HG03460 (cell line): ENCODE results near the gene GNA15.
"Not testable (repeated sequence)": the region's sequence is repeated elsewhere in the genome, so short reads cannot be mapped to it uniquely, and the experiment has no call there.

Source experiments
- ATAC-seq: cut with Tn5 transposase; IDR thresholded peaks from one replicate; pipeline ENCODE4 v1.9.1; 2021; ENCODE audit not compliant: unreplicated experiment

The GNA15 gene

DNA sequence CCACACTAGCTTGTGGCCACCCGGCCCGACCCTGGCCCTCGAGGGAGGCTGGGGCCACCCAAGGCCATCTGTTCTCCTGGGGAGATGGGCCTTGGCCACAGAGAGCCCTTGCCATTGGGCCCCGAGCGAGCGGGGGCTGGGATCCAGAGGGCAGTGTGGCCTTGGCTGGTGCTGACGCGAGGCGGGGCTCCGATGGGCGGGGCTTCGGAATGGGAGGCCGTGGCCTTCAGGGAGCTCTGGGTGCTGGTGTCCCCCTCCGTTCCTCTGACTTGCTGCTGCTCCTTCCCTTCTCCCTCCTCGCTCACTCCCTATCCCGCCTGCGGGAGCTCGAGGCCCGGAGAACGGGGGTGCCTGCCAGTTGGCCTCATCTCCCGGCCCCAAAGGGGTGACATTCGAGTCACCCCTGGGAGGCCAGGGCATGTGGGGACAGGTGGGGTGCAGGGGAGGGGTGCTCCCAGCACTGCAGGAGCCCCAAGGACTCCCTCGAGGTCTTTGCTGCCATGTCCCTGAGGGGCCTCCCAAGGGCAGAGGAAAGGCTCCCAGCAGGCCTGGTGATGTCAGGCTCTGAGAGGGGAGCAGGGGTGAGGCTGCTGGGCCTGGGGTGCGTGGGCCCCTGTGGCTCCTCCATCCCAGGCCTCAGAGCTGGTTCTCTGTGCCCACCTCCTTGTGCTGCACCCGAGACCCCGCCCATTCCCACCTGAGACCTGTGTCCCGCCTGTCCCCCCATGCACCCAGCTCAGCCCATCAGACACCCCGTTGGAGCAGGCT lies 54.1 kb downstream of the GNA15 start:
- no peak for ATAC-seq

DNA sequence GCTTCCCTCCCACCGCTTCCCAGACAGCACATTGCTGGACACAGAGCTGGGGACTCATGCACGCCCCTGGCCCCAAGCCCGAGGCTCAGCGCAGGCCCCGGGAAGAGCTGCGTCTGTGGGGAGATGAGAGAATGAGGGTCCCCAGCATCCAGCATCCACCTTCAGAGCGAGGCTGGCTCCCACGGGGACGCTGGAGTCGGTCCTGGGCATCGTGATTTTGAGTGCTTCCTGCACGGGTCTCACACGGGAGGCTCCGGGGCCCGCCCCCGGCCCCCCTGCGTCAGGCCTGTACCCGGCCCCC lies 54.6 kb downstream of the GNA15 start:
- no peak for ATAC-seq

DNA sequence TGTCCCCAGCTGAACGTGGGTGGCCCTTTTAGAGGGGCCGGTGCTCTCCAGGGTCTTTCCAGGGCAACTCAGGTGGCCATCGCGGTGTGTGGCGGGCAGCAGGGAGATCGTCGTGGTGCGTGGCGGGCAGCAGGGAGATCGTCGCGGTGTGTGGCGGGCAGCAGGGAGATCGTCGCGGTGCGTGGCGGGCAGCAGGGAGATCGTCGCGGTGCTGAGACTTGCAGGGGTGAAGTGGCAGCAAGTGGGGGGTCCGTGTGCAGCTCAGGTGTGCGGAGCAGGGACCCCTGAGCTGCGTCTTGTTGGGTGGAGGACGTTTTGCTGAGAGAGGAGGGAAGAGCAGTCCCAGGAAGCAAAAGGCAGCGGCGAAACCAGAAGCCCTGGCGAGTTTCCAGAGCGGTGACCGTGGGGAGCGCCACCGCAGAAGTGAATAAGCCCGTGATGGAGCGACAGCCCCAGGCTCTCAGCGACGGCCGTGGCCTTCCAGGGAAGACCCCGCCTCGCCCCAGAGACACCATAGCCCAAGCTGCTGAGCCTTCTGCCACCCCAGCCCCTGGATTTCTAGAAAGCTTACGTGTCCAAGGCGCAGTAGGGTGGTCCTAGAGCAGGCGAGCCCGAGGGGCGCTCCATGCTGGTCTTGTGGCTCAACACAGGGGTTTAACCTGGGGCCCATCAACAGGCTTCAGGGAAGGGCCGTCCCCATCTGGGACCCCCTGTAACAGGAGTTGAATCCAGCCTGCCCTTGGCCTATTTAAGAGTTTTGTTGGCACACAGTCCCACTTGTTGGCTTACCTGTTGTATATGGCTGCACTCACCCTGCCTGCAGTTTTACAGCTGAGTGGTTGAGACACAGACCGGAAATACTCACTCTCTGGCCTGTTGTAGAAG lies 55.3 kb downstream of the GNA15 start:
- no peak for ATAC-seq

DNA sequence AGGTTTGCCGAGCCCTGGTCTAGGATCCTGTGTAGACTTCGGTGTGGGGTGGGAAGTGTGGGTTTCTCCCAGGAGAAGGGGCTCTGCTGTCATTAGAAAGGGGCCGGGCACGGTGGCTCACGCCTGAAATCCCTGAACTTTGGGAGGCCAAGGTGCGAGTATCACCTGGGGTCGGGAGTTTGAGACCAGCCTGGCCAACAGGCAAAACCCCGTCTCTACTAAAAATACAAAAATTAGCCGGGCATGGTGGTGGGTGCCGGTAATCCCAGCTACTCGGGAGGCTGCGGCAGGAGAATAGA lies 55.9 kb downstream of the GNA15 start:
- ATAC-seq = not testable (repeated sequence)

DNA sequence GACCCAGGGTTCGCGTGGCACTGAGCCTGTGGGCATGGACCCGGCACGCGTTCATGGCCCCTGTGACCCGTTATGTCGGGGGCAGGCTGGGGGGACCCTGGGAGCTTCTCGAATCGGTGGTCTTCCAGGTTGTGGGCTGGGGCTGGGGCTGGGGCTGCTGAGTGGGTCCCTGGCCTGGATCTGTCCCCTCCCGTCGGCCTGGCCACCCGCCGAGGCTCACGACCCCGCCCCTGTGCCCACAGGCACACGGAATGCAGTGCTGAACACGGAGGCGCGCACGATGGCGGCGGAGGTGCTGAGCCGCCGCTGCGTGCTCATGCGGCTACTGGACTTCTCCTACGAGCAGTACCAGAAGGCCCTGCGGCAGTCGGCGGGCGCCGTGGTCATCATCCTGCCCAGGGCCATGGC lies 56.4 kb downstream of the GNA15 start:
- no peak for ATAC-seq

DNA sequence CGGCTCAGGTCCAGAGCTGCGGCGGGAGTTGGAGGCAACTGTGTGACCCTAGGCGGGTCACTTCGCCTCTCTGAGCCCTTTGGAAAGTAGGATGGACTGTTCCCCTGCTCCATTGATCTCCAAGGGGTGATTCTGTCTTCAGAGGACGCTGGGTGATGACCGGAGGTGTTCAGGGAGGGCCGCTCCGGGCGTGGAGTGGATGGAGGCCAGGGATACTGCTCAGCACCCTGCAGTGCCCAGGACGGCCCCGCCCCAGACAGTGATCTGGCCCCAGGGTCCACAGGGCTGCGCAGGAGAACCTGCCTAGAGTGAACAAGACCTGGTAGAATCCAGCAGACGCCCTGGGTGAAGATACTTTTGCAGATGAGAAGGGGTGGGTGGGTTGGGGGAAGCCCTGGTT lies 56.9 kb downstream of the GNA15 start:
- no peak for ATAC-seq

DNA sequence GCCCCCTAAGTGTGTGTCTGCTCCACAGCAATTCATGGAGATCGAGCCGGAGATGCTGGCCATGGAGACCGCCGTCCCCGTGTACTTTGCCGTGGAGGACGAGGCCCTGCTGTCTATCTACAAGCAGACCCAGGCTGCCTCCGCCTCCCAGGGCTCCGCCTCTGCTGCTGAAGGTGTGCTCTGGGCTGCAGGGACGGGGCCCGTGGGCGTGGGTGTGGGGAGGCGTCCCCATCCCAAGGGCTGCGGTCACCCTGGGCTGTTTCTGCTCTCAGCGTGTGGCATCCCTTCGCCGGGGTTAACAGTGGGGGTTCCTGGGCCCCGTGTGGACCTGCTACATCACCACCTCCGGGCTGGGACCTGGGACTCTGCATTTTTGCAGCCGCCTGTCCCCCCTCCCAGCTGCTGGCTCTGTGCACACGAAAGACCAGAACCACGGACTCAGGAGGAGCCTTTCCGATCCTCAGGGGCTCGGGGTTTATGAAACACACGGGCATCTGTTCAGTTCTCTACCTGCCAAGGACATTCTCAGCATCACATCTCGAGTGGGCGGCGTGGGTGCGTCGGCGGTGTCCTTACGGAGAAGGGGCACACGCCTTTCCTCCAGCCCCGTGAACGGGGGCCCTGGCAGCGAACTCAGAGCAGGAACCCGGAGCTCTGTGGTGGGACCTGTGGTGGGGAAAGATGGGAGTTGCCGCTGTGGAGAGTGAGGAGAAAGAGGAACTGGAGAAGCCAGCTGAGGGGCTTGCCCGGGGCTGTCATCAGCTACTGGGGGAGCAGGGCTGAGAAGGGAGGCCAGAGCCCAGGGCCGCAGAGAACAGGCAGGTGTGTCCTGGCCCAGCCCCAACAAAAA lies 57.6 kb downstream of the GNA15 start:
- ATAC-seq = no peak

DNA sequence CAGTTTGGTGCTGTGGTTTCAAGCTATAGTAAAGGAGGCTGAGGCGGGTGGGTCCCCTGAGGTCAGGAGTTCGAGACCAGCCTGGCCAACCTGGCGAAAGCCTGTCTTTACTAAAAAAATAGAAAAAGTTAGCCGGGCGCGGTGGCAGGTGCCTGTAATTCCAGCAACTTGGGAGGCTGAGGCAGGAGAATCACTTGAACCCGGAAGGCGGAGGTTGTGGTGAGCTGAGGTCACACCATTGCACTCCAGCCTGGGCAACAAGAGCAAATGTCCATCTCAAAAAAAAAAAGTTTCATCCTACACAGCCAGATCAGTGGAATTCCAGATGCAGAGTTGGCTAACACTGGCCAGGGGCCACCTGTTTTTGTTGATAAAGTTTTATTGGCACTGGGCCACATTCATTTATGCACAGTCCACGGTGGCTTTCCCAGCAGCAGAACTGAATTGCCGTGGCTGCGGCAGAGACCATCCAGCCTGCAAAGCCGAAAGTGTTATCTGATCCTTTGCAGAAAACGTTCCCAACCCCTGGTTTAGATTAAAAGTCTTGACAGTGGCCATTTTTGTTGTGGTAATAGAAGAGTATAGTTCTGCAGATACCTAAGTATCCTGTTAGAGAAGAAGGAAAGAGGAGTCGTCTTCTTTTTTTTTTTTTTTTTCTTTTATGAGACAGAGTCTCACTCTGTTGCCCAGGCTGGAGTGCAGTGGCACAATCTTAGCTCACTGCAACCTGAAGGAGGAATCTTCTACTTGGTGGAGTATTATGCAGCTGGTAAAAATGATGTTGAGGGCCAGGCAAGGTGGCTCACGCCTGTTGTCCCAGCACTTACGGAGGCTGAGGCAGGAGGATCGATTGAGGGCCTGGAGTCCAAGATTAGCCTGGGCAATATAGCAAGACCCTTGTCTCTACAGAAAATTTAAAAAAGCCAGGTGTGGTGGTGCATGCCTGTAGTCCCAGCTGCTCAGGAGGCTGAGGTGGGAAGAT lies 58.6 kb downstream of the GNA15 start:
- no peak for ATAC-seq

DNA sequence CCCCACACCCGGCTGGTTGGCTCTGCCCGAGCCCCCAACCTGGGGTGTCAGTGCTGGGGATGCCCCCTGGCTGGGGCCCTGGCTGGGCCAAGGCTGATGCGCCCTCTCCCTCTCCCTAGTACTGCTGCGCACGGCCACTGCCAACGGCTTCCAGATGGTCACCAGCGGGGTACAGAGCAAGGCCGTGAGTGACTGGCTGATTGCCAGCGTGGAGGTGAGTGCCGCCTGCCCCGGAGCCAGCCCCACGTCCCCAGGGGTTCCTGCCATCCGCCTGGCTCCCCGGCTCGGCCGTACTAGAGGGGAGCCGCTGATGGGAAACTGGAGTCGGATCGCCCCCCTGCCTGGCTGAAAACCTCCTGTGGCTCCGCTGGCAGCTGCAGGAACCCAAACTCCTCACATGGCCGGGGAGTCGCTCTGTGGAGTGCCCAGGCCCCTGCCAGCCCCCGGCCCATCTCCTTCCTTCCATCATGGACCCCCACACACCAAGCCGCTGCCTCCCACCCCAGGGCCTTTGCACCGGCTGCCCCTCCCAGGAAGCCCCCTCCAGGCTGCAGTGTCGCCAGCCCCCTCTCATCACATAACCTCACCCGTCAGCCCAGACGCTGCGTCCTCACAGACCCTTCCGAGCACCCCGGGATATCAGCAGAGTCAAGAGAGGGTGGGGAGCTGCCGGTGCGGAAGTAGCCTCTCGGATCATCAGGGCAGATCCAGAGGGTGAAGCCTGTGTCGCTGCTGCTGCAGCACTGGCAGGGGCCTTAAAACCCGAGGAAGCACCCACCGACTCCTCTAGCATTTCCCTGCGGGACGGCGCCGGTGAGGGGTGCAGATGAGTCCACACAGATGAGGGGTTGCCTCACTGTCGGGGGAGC lies 60.5 kb downstream of the GNA15 start:
- ATAC-seq = no peak

DNA sequence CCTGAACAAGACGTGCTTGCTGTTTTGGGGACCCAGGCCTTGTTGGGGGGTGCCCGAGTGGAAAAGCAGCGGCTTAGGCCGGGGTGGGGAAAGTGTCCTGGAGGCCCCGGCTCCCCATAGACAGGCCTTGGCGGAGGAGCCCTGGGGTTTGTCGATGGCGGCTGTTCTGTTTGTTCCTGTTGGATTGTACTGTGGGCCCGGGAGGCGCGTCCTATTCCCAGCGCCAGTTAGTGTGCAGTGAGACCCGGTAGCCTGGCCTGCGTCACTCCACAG lies 61.0 kb downstream of the GNA15 start:
- ATAC-seq = no peak

DNA sequence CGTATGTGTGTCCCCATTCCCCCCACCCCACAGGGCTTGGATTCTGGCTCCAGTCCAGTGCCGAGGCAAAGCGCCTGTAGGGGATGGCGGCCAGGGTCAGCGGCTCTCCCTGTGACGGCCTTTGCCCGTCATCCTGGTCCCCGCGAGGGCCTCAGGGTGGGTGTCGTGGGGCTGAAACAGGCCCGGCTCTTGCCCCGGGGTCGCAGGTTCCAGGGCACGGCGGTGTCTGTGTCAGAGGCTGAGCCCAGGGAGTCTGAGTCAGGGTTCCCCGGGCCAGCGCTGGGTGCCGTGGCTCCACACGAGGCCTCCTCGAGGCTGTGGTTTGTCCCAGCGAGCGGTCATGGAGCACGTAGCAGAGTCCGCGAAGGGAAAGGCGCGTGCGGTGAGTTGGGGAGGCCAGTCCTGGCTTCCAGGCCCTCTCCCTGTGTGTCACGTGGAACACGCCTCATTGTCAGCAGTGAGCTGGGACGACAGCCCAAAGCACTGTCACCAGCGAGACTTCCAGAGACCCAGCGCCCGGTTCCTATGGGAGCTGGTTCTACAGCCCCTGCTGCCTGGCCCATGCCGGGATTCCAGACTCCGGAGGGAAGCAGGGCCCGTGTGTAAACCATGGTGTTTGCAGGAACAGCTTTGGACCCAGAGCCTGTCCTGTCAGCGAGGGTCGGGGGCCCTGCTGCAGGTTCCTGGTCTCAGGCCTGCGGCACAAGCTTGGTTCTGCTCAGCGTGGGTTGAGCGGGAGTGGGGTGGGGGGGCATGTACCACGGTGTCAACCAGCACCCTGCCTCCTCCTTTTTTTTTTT lies 63.3 kb downstream of the GNA15 start:
- no peak for ATAC-seq

DNA sequence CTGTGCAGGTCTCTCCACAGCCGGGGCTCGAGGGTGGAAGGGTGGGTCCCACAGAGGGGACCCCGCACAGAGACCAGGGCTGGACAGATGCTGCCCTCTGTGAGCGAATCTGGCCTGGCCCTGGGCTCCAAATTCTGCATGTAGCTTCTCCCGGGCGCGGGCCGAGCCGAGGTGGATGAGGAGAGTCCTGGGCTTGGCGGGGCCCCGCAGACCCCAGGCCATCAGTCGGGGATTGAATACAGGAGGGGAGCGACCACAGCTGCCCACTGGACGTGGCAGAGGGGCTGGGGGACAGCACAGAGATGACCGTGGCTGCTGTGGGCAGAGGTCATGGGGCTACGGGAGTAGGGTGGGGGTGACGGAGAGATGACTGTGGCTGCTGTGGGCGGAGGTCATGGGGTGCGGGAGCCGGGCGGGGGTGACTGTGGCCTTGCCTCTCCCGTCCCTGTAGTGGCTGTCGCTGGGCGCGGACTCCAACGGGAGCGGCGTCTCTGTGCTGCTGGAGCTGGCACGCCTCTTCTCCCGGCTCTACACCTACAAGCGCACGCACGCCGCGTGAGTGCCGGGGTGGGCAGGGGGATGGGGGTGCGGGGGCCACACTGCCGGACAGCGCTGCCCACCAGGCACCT lies 65.4 kb downstream of the GNA15 start:
- ATAC-seq = no peak

DNA sequence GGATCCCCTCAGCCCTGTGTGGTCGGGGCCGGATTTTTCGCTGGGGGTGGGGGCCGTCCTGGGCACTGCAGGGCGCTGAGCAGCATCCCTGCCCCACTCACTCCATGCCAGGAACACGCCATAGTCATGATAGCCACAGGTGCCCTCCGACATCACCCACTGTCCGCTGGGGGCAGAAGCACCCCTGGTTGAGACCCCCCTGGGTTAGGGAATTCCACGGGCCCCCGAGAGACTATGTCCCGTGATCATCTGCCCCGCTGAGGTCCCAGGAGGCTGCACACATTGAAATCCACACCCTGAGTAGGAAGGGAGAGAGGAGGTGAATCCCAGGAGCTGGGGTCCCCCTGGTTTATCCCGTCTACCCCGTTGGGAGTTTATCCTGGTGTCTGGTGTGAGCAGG lies 66.1 kb downstream of the GNA15 start:
- ATAC-seq = no peak

DNA sequence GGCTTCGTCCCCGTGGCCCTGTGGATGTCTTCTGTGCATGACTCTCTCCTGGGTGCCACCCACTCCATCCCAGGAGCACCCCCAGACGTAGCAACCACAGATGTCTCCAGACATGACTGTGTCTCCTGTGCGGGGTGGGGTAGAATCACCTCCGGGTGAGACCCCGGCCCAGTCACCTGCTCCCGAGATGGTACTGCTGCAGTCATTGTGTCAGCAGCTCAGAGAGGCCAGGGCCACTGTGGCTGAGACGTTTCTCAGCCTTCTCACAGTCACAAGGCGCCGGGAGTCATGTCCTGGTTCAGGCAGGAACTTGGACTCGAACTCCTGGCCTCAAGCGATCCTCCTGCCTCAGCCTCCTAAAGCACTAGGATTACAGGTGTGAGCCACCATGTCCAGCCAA lies 66.5 kb downstream of the GNA15 start:
- ATAC-seq = no peak

DNA sequence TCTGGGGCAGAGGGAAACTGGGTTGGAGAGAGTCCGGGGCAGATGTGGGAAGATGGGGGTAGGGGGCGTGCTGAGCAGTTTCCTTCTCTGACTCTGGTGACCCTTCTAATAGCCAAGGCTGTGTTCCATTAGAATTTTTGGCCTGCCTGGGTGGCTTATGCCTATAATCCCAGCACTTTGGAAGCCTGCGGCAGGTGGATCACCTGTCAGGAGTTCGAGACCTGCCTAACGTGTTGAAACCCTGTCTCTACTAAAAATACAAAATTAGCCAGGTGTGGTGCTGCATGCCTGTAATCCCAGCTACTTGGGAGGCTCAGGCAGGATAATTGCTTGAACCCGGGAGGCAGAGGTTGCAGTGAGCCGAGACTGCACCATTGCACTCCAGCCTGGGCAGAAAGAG lies 67.1 kb downstream of the GNA15 start:
- not testable (repeated sequence) for ATAC-seq

DNA sequence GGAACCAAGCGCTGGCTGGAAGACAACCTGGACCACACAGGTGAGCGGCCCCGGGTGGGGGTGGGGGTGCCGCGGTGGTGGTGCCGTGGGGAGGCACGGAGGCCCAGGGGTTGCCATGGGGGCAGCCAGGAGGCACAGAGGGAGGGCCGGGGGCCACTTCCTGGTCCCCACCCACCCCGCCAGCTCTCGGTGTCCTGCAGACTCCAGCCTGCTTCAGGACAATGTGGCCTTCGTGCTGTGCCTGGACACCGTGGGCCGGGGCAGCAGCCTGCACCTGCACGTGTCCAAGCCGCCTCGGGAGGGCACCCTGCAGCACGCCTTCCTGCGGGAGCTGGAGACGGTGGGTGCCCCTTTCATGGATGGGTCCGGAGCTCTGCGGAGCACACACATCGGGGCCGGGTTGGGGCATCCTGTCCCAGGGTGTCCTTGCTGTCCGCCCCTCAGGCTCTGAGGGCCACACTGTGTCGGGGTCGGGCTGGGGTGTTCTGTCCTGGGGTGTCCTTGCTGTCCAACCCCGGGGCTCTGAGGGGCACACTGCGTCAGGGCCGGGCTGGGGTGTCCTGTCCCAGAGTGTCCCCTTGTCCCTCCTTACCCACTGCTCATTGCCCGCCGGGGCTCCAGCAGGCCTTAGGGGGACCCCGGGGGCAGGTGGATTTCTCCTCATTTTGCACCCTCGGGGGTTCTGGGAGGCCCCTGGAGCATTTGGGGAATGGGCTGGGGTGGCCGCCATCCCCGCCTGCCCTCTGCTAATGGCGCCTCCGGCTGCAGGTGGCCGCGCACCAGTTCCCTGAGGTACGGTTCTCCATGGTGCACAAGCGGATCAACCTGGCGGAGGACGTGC lies 68.2 kb downstream of the GNA15 start:
- ATAC-seq = no peak

DNA sequence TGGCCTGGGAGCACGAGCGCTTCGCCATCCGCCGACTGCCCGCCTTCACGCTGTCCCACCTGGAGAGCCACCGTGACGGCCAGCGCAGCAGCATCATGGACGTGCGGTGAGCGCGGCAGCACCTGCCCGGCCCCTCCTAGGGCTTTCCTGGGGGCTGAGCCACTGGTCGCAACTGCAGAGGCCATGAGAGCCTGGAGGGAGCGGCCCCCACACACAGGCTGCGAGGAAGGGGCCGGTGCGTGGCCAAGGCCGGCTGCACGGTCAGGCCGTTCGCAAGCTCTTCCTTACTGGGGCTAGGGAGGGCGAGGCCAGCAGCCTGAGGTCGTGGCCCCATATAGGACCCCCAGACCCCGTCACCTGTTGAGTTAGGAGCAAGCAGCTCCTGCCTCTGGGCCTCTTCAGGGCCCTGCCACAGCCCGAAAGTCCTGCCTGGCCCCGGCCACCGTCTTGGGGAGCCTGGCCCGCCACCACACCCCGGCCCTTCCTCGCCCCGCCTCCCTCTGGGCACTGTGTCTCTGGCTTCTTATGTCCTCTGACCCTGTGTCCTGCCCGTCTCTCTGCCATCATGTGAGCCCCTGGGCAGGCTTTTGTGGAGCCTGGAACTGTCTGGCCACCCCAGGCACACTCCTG lies 68.9 kb downstream of the GNA15 start:
- no peak for ATAC-seq
